ENCODE measurements around the gene RASSF3.
A peak's percentile ranks its signal among the peaks of the same experiment; 100 is the strongest.
"Not testable (repeated sequence)": the region's sequence is repeated elsewhere in the genome, so short reads cannot be mapped to it uniquely, and the experiment has no call there.

The RASSF3 gene

GRCh38 chr12:64590183-64590582 is 20.1 kb upstream of the RASSF3 start:
- DNase-seq = no peak
- intact Hi-C loops (cut with DNase I) = no loop called here

- no peak for DNase-seq
- intact Hi-C loops (cut with DNase I) = no loop called here
Measured at GRCh38 chr12:64595863-64596793, 14.2 kb upstream of the RASSF3 start.

- intact Hi-C loops (cut with DNase I) = no loop called here
- DNase-seq = no peak
Measured at GRCh38 chr12:64598831-64599230, 11.5 kb upstream of the RASSF3 start.

- no peak for DNase-seq
- intact Hi-C loops (cut with DNase I) = no loop called here
Measured at GRCh38 chr12:64600164-64600561, 10.1 kb upstream of the RASSF3 start.

GRCh38 chr12:64603183-64603841 is 7.0 kb upstream of the RASSF3 start:
- intact Hi-C loops (cut with DNase I) = no loop called here
- no peak for DNase-seq

GRCh38 chr12:64608901-64609535 is 1.3 kb upstream of the RASSF3 start:
- DNase-seq = peak in 5 of 42 donors; percentile 10 to 54 (median 22)
- intact Hi-C loops (cut with DNase I) = no loop called here

- intact Hi-C loops (cut with DNase I) = no loop called here
Measured at GRCh38 chr12:64609536-64610078, 688 bp upstream of the RASSF3 start.

GRCh38 chr12:64610660-64611340 is 505 bp downstream of the RASSF3 start:
- intact Hi-C loops (cut with DNase I) = no loop called here
- DNase-seq = peak in 29 of 42 donors; percentile 8 to 67 (median 28)

More at GRCh38 chr12:64609536-64610078, 688 bp upstream of the RASSF3 start:
- DNase-seq = no peak

GRCh38 chr12:64611341-64612284 is 1.3 kb downstream of the RASSF3 start:
- DNase-seq = peak in 16 of 42 donors; percentile 4 to 56 (median 23)
- intact Hi-C loops (cut with DNase I) = no loop called here

- DNase-seq = no peak
- intact Hi-C loops (cut with DNase I) = no loop called here
Measured at GRCh38 chr12:64612843-64613242, 2.5 kb downstream of the RASSF3 start.

- DNase-seq; intact Hi-C loops (cut with DNase I): not testable (repeated sequence)
Measured at GRCh38 chr12:64613775-64614398, 3.6 kb downstream of the RASSF3 start.

- intact Hi-C loops (cut with DNase I) = no loop called here
- DNase-seq = peak in 1 of 42 donors; percentile 15
Measured at GRCh38 chr12:64616201-64616600, 5.9 kb downstream of the RASSF3 start.

GRCh38 chr12:64618953-64619590 is 8.8 kb downstream of the RASSF3 start:
- DNase-seq = peak in 14 of 42 donors; percentile 4 to 65 (median 22)
- intact Hi-C loops (cut with DNase I) = no loop called here

GRCh38 chr12:64621257-64621942 is 11.1 kb downstream of the RASSF3 start:
- intact Hi-C loops (cut with DNase I) = no loop called here
- DNase-seq = no peak

GRCh38 chr12:64624035-64624434 is 13.7 kb downstream of the RASSF3 start:
- no peak for DNase-seq
- intact Hi-C loops (cut with DNase I) = no loop called here
